Hepatocyte (in vitro differentiated cells): ENCODE results near the gene AUTS2.

Source experiments
- CTCF ChIP-seq: fragments of 200-600 bp; sonication (generic); IDR thresholded peaks from 2 replicates; pipeline ENCODE4 v1.5.1; 2016; ENCODE audit warnings: antibody characterized with exemption, mild to moderate bottlenecking; ENCODE audit not compliant: poor library complexity
- EZH2 ChIP-seq: fragments of 200-600 bp; sonication (generic); IDR thresholded peaks from 2 replicates; pipeline ENCODE4 v1.6.1; 2016; ENCODE audit warnings: antibody characterized with exemption, mild to moderate bottlenecking, borderline replicate concordance
- EZH2phosphoT487 ChIP-seq: fragments of 200-600 bp; sonication (generic); IDR thresholded peaks from one replicate; pipeline ENCODE4 v1.6.1; 2018; ENCODE audit warnings: antibody characterized with exemption, mild to moderate bottlenecking, low read depth, moderate library complexity; ENCODE audit not compliant: unreplicated experiment, severe bottlenecking

- TF ChIP-seq CTCF, result no peak
- no peak for TF ChIP-seq EZH2phosphoT487
- TF ChIP-seq EZH2, result no peak
Measured at GRCh38 chr7:70810558-70811139, 1212.4 kb downstream of the AUTS2 start.
